ENCODE results near the gene DFFB. TPM values are rescaled to one million over a fixed set of nuclear protein-coding genes. Genes with fewer than 3 reads are reported as not detected.

The DFFB gene
- total and polyA plus RNA-seq, 9 of the 15 experiments (the other 6 are each of a cell fraction or from before 2014, with no cell fraction given): 2.3 to 15.8 (median 11.5) TPM

GRCh38 chr1:3912809-3913685 is 55.8 kb downstream of the DFFB start:
- Histone ChIP-seq H3K27me3 (ENCODE audit: control insufficient read depth in 2 of 2, insufficient read depth in 2 of 2, low read length in 2 of 2) (peaks cover 25 to 57% of the 10 kb centered on the region in 2 experiments), H4K20me1 (replicated peaks; ENCODE audit: control insufficient read depth, insufficient read depth, low read length) (peaks cover 19% of the 10 kb centered on the region; the same call in 1 of the 2 replicates), H3K4me3 (no peak overlapping the region), H3K4me1 (replicated peaks in 1 of 2; ENCODE audit: control insufficient read depth in 2 of 2, insufficient read depth in 2 of 2, low read length in 2 of 2) (peaks cover under 1 to 45% of the 10 kb centered on the region in 2 experiments; a peak in 3 of 5 replicates), H3K9me3 (replicated peaks; ENCODE audit: control insufficient read depth, insufficient read depth, low read depth, low read length) (0 out of 2 replicates have a peak, but pooled peaks cover under 1% of the 10 kb centered on the region), H3K79me2 (ENCODE audit: control insufficient read depth, insufficient read depth, low read length) (no peaks in the 10 kb centered on the region), H3K36me3 (ENCODE audit: control insufficient read depth, insufficient read depth, low read length) (no peaks in the 10 kb centered on the region), H3K9me1 (ENCODE audit: control insufficient read depth, insufficient read depth, low read length) (no peaks in the 10 kb centered on the region), H3K9ac (ENCODE audit: insufficient read depth in 1 of 2, low read depth in 2 of 2, low read length in 2 of 2) (no peak overlapping the region), H2AFZ (ENCODE audit: low read depth, low read length) (no peak overlapping the region), H3K4me2 (ENCODE audit: insufficient read depth, low read length) (no peak overlapping the region), H3K27ac (ENCODE audit: extremely low read depth, low read depth, low read length) (no peak overlapping the region)
- 52% methylated on average over 23 of the region's 23 CpGs for WGBS (ENCODE audit: insufficient coverage, low coverage, missing lambda C conversion rate)
- FAIRE-seq: no peak
- intact Hi-C loops (cut with micrococcal nuclease): loop anchor here (5.0 to 10.0 kb wide), 2 partner anchors 149 to 1832 kb away; no protein-coding TSS in a partner anchor
- CTCF ChIA-PET (ENCODE audit: low intra/inter-chr PET ratio): interaction anchor here (0.6 to 0.7 kb wide), 4 partner anchors 18 to 294 kb away, joined by 3 to 5 read pairs (median 4); no protein-coding TSS in a partner anchor
- TF ChIP-seq NR2C2 (CRISPR knock-in tag; IDR thresholded peaks at IDR 0.05) (0 out of 2 replicates have a peak, but pooled peaks have one; percentile 54), NR2C2 (tag; IDR thresholded peaks at IDR 0.05) (peak; percentile 76), NFATC3 (IDR thresholded peaks at IDR 0.05) (no peak), ZNF384 (IDR thresholded peaks at IDR 0.05; ENCODE audit: low read depth, low read length) (peak; percentile 86), CAMTA2 (CRISPR knock-in tag; conservative IDR thresholded peaks at IDR 0.05) (no peak), CTCF (IDR thresholded peaks at IDR 0.05 in 2 of 3, conservative IDR thresholded peaks at IDR 0.05 in 1 of 3; ENCODE audit: insufficient read depth in 2 of 3, low read depth in 1 of 3, low read length in 3 of 3) (peak in 2 of 3 experiments; percentile 26 to 28; a peak in 3 of 6 replicates), ZNF41 (CRISPR knock-in tag; conservative IDR thresholded peaks at IDR 0.05) (no peak), NR2C1 (IDR thresholded peaks at IDR 0.05) (peak; percentile 90), NR2C1 (tag; IDR thresholded peaks at IDR 0.05) (peak; percentile 91)
- TF ChIP-seq, protein P1, sequence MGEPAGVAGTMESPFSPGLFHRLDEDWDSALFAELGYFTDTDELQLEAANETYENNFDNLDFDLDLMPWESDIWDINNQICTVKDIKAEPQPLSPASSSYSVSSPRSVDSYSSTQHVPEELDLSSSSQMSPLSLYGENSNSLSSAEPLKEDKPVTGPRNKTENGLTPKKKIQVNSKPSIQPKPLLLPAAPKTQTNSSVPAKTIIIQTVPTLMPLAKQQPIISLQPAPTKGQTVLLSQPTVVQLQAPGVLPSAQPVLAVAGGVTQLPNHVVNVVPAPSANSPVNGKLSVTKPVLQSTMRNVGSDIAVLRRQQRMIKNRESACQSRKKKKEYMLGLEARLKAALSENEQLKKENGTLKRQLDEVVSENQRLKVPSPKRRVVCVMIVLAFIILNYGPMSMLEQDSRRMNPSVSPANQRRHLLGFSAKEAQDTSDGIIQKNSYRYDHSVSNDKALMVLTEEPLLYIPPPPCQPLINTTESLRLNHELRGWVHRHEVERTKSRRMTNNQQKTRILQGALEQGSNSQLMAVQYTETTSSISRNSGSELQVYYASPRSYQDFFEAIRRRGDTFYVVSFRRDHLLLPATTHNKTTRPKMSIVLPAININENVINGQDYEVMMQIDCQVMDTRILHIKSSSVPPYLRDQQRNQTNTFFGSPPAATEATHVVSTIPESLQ (CRISPR knock-in tag; IDR thresholded peaks at IDR 0.05): no peak
- ATAC-seq: peak; percentile 62
- no TSS peak for BruUV-seq (replicated peaks)
- DNase-seq (ENCODE audit: extremely low read depth in 1 of 4, low spot score in 3 of 4): peak in 3 of 4 experiments; percentile 35 to 46 (median 45)
- in situ Hi-C loops (cut with MboI): no loop called here
- POLR2A ChIA-PET: interaction anchor here (1.4 kb wide), 1 partner anchor 10 kb away, joined by 4 read pairs; no protein-coding TSS in a partner anchor

Measured in K562 (cell line).